Nephron progenitor cell (in vitro differentiated cells): Measurements from ENCODE around the gene WDR46.
"Not testable (repeated sequence)": the region's sequence is repeated elsewhere in the genome, so short reads cannot be mapped to it uniquely, and the experiment has no call there.

Experiments
- DNase-seq: peaks from one replicate; pipeline ENCODE4 v3.0.0; 2021
- H3K27ac Mint-ChIP-seq: 2 replicates; pipeline ENCODE4 v1.8.0; 2021; ENCODE audit warnings: mild to moderate bottlenecking, moderate library complexity, mixed read lengths
- H3K27me3 Mint-ChIP-seq: 2 replicates; pipeline ENCODE4 v1.8.0; 2021; ENCODE audit warnings: mild to moderate bottlenecking, low read depth, mixed read lengths; ENCODE audit not compliant: poor library complexity
- H3K36me3 Mint-ChIP-seq: 2 replicates; pipeline ENCODE4 v1.8.0; 2021; ENCODE audit warnings: low read depth, mixed read lengths
- H3K4me1 Mint-ChIP-seq: 2 replicates; pipeline ENCODE4 v1.8.0; 2021; ENCODE audit warnings: mixed read lengths
- H3K4me3 Mint-ChIP-seq: 2 replicates; pipeline ENCODE4 v1.8.0; 2021; ENCODE audit warnings: mild to moderate bottlenecking, moderate library complexity, mixed read lengths
- H3K9me3 Mint-ChIP-seq: 2 replicates; pipeline ENCODE4 v1.8.0; 2021; ENCODE audit warnings: mild to moderate bottlenecking, moderate library complexity, mixed read lengths
- CTCF ChIP-seq: fragments of 200-600 bp; sonication (generic); IDR thresholded peaks from 2 replicates; pipeline ENCODE4 v1.5.0; 2021; ENCODE audit warnings: antibody characterized with exemption

WDR46 gene

GRCh38 chr6:33276864-33277662 is 12.0 kb downstream of the WDR46 start, which contains the start of gene B3GALT4:
Gene B3GALT4, plus strand, starts transcription at chr6:33277123. Its CDS starts 297 bp downstream, at chr6:33277420.
- no peaks in the 10 kb centered on the region for H3K9me3 Mint-ChIP-seq
- TF ChIP-seq CTCF: peak; percentile 68

GRCh38 chr6:33276581-33276863 is 12.5 kb downstream of the WDR46 start:
- peaks cover 40% of the 10 kb centered on the region for H3K36me3 Mint-ChIP-seq
- no peaks in the 10 kb centered on the region for H3K27me3 Mint-ChIP-seq
- peak overlapping the region; percentile 95 for H3K27ac Mint-ChIP-seq
- no peak for TF ChIP-seq CTCF
- no peak for DNase-seq
- H3K4me3 Mint-ChIP-seq: peak overlapping the region; percentile 96
- peaks cover 77% of the 10 kb centered on the region for H3K4me1 Mint-ChIP-seq
- no peaks in the 10 kb centered on the region for H3K9me3 Mint-ChIP-seq

More at GRCh38 chr6:33276864-33277662, 12.0 kb downstream of the WDR46 start, which contains the start of gene B3GALT4:
- peaks cover 74% of the 10 kb centered on the region for H3K4me1 Mint-ChIP-seq
- peak within 1 kb of the TSS; percentile 96 for H3K4me3 Mint-ChIP-seq
- H3K27me3 Mint-ChIP-seq: no peaks in the 10 kb centered on the region
- peaks cover 40% of the 10 kb centered on the region for H3K36me3 Mint-ChIP-seq
- DNase-seq: peak; percentile 87
- peak within 1 kb of the TSS; percentile 95 for H3K27ac Mint-ChIP-seq

- not testable (repeated sequence) for DNase-seq, H3K27me3 Mint-ChIP-seq, H3K9me3 Mint-ChIP-seq
- Mint-ChIP-seq H3K4me1 (peaks cover 78% of the 10 kb centered on the region), H3K4me3 (peak overlapping the region; percentile 96), H3K36me3 (peaks cover 40% of the 10 kb centered on the region), H3K27ac (peak overlapping the region; percentile 95)
These were observed 13.1 kb downstream of the WDR46 start for GRCh38 chr6:33275795-33276580.

- Mint-ChIP-seq H3K4me3 (peak overlapping the region; percentile 96), H3K27ac (peak overlapping the region; percentile 97), H3K4me1 (peaks cover 75% of the 10 kb centered on the region), H3K27me3 (no peaks in the 10 kb centered on the region), H3K9me3 (no peaks in the 10 kb centered on the region), H3K36me3 (peaks cover 40% of the 10 kb centered on the region)
- DNase-seq: no peak
- TF ChIP-seq CTCF: no peak
These were observed 14.8 kb downstream of the WDR46 start for GRCh38 chr6:33273924-33274902.

GRCh38 chr6:33273129-33273923 is 15.7 kb downstream of the WDR46 start:
- no peaks in the 10 kb centered on the region for H3K9me3 Mint-ChIP-seq
- peaks cover 46% of the 10 kb centered on the region for H3K36me3 Mint-ChIP-seq
- no peak for DNase-seq
- H3K4me1 Mint-ChIP-seq: peaks cover 75% of the 10 kb centered on the region
- peak overlapping the region; percentile 100 for H3K27ac Mint-ChIP-seq
- H3K27me3 Mint-ChIP-seq: no peaks in the 10 kb centered on the region
- H3K4me3 Mint-ChIP-seq: peak overlapping the region; percentile 96
- TF ChIP-seq CTCF: no peak
